GM12891 (cell line): ENCODE results near the gene KCNJ4.

Source experiments
- POLR2A ChIP-seq: IDR thresholded peaks from 2 replicates; pipeline ENCODE4 v1.6.1; 2011; ENCODE audit warnings: low read depth, low read length, control low read depth
- POLR2AphosphoS5 ChIP-seq: IDR thresholded peaks from 2 replicates; pipeline ENCODE4 v1.6.1; 2011; ENCODE audit warnings: low read depth, low read length, control low read depth

GRCh38 chr22:38415046-38415445 is 40.0 kb downstream of the KCNJ4 start:
- TF ChIP-seq POLR2AphosphoS5 (no peak), POLR2A (no peak)
